ENCODE data around the gene PARD3B.

Gene PARD3B

GRCh38 chr2:204570421-204570820 lies 25.1 kb downstream of the PARD3B start:
- DNase-seq (ENCODE audit: low spot score): no peak
- ChIA-PET CTCF (no interaction called here), POLR2A (ENCODE audit: low non-redundant PET) (no interaction called here)
- no peak overlapping the region for H3K27ac ChIP-seq
- no peak for TF ChIP-seq CTCF (conservative IDR thresholded peaks at IDR 0.05; ENCODE audit: low read depth)

DNA sequence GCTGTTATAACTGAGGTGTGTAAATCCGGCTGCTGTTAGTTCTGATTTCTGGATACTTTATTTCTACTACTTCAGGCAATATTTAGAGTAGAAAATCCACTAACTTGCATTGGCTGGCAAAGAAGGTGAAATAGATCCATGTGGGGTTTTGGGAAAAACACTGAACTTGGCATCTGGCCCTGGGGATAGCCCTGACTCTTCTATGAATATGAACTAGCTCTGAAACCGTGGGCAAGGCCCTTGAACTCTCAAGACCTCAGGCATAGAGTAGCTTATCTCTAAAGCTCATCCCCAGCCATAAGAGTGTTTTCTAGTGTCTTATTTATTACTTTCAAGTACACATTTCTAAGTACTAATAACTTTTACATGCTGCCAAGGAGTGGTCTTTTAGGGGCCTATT lies 25.8 kb downstream of the PARD3B start:
- CTCF ChIA-PET: interaction anchor here (1.0 kb wide), 1 partner anchor 9 kb away, joined by 3 read pairs; no protein-coding TSS in a partner anchor
- no peak for TF ChIP-seq CTCF (conservative IDR thresholded peaks at IDR 0.05; ENCODE audit: low read depth)
- H3K27ac ChIP-seq: no peak overlapping the region
- POLR2A ChIA-PET (ENCODE audit: low non-redundant PET): no interaction called here
- no peak for DNase-seq (ENCODE audit: low spot score)

- no peak overlapping the region for H3K27ac ChIP-seq
- CTCF ChIA-PET: interaction anchor here (1.0 kb wide), 1 partner anchor 8 kb away, joined by 3 read pairs; no protein-coding TSS in a partner anchor
- POLR2A ChIA-PET (ENCODE audit: low non-redundant PET): no interaction called here
- TF ChIP-seq CTCF (conservative IDR thresholded peaks at IDR 0.05; ENCODE audit: low read depth): no peak
- no peak for DNase-seq (ENCODE audit: low spot score)
These were observed 26.6 kb downstream of the PARD3B start for GRCh38 chr2:204571911-204572310.

DNA sequence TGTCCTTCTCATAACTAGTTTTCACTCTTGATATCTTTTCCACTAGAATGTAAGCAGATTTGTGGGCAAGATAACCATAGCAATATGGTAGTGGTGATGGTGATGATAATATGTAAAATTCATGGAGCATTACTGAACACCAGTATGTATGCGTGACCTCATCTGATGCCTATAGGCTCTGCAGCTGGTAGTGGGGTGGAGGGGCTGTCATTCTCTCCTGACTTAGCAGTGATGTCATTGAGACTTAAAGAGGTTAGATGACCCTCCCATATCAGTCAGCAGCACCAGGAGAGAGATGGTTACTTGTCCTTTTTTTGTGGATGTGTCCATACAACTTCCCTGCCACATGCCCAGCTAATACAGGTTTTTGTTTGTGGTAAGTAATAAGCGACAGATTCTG lies 27.9 kb downstream of the PARD3B start:
- CTCF ChIA-PET: interaction anchor here (0.6 kb wide), 2 partner anchors 51 to 509 kb away, joined by 3 to 6 read pairs; no protein-coding TSS in a partner anchor
- no peak for TF ChIP-seq CTCF (conservative IDR thresholded peaks at IDR 0.05; ENCODE audit: low read depth)
- POLR2A ChIA-PET (ENCODE audit: low non-redundant PET): no interaction called here
- DNase-seq (ENCODE audit: low spot score): no peak
- no peak overlapping the region for H3K27ac ChIP-seq

- no peak for TF ChIP-seq CTCF (conservative IDR thresholded peaks at IDR 0.05; ENCODE audit: low read depth)
- H3K27ac ChIP-seq: no peak overlapping the region
- POLR2A ChIA-PET (ENCODE audit: low non-redundant PET): no interaction called here
- no peak for DNase-seq (ENCODE audit: low spot score)
- CTCF ChIA-PET: no interaction called here
These were observed 29.2 kb downstream of the PARD3B start for GRCh38 chr2:204574486-204574885.

- POLR2A ChIA-PET (ENCODE audit: low non-redundant PET): no interaction called here
- no peak for DNase-seq (ENCODE audit: low spot score)
- no peak for TF ChIP-seq CTCF (conservative IDR thresholded peaks at IDR 0.05; ENCODE audit: low read depth)
- CTCF ChIA-PET: no interaction called here
- H3K27ac ChIP-seq: no peak overlapping the region
These were observed 30.2 kb downstream of the PARD3B start for GRCh38 chr2:204575463-204575862.

Measured in RWPE1 (cell line).